Glomerular endothelial cell (primary cell): ENCODE results near the gene PLXNA4. TPM values are rescaled to one million over a fixed set of nuclear protein-coding genes. Genes with fewer than 3 reads are reported as not detected.

Experiments used
- DNase-seq: peaks from one replicate; pipeline ENCODE4 v3.0.0-alpha.2; 2011; ENCODE audit warnings: low read depth, low spot score; ENCODE audit errors: extremely low read depth
- total RNA-seq: library from RNA; depleted of rRNA; stranded (reverse); fragments of >200 nt; gene quantifications from 2 replicates; pipeline ENCODE4 v1.2.3, GENCODE V29; 2015

PLXNA4 gene
- total RNA-seq, 1 donor from 2014 or later: 1.2 TPM

- DNase-seq: no peak
Observed at GRCh38 chr7:132446666-132447278, 129.5 kb downstream of the PLXNA4 start.

DNA sequence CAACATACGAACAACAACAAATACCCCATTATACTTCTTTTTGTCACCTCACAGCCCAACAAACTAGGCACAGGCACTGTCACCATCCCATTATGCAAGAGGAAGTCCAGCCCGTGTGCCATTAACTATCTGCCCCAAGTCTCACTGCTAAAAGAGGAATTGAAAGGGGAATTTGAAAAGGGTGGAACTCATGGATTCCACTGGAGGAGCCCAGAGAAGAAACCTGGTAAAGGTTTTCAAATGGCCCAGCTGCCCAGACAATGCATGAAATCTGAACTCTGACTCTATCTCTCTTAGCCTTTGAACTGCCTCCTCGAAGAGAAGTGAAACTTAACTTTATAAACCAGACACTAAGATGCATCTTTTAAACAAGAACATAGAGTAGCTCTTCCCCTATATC lies 130.0 kb downstream of the PLXNA4 start:
- DNase-seq: no peak

GRCh38 chr7:132443761-132444520 lies 132.3 kb downstream of the PLXNA4 start:
- no peak for DNase-seq

DNA sequence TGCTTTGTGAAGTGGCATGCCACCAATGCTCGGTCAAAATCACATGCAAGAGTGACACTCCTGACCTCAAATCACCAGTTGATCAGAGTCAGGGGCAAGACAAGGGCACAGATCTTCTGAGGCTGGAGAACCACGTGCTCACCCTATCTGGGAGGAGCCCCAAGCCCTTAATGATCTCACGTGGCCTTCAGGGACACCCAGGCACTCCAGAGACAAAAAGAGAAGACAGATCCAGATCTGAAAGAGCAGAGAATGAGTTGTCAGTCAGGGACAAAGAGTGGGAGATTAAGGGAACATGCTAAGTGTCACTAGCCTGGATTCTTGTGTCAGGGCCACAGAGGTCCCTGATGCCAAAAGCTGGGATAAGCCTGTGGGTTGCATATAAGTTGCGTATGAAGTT lies 134.3 kb downstream of the PLXNA4 start:
- no peak for DNase-seq

GRCh38 chr7:132440151-132440550 lies 136.1 kb downstream of the PLXNA4 start:
- DNase-seq: no peak

GRCh38 chr7:132438926-132439325 lies 137.3 kb downstream of the PLXNA4 start:
- DNase-seq: no peak

DNA sequence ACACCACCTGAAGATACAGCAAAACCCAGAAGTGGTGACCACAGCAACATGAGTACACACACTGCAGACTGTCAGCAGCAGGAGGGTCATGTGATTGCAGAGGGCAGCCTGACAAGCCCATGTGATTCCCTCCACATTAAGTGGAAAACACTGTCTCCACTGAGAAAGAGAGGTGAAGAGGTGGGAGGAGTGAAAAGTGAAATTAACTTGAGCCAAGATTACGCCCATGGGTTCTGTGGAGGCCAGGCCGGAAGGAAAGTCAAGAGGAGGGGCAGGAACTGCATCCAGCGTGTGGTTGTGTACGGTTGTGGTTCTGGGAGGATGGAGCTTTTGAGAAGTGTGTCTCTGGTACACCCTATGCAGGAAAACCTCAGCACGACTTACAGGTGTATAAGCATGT lies 138.5 kb downstream of the PLXNA4 start:
- DNase-seq: no peak

DNA sequence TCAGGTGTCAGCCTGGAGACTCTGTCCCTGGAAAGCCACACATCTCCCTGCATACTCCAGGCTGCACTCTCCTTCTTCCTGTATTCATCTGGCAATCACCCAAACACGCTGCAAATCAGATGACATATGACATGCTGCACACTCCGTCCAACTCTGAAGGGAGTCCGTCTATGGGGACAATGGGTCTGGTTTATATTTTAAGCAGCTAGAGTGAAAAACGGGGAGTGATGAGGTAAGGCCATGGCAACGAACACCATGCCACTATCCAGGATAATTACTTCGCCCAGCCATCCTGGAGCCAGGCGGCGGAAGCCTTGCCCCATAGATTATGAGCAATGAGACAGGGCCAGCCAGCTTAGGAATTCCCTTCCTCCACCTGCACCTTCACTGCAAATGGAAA lies 140.1 kb downstream of the PLXNA4 start:
- no peak for DNase-seq

- DNase-seq: no peak
Observed at GRCh38 chr7:132435016-132435990, 141.0 kb downstream of the PLXNA4 start.

DNA sequence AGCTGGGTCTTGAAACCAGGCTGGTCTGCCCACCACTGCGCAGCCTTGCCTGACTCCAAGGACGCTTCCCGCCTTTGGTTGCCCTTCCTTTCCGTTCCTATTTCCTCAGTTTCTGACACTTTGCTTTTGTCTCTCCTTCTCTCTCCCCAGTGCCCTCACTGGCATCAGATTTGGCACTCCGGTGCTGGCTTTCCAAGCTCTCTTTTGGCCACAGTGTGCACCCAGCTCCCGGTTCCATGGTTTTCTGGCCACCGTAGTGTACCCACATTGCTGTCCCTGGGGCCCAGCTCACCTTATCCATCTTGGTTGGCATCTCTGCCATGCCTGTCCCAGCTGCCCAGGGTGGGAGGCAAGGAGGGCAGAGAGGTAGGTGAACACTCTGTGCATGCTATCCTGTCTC lies 142.2 kb downstream of the PLXNA4 start:
- no peak for DNase-seq

- DNase-seq: no peak
Observed at GRCh38 chr7:132433301-132433700, 143.0 kb downstream of the PLXNA4 start.

GRCh38 chr7:132430861-132431822 lies 145.1 kb downstream of the PLXNA4 start:
- DNase-seq: peak; percentile 69

DNA sequence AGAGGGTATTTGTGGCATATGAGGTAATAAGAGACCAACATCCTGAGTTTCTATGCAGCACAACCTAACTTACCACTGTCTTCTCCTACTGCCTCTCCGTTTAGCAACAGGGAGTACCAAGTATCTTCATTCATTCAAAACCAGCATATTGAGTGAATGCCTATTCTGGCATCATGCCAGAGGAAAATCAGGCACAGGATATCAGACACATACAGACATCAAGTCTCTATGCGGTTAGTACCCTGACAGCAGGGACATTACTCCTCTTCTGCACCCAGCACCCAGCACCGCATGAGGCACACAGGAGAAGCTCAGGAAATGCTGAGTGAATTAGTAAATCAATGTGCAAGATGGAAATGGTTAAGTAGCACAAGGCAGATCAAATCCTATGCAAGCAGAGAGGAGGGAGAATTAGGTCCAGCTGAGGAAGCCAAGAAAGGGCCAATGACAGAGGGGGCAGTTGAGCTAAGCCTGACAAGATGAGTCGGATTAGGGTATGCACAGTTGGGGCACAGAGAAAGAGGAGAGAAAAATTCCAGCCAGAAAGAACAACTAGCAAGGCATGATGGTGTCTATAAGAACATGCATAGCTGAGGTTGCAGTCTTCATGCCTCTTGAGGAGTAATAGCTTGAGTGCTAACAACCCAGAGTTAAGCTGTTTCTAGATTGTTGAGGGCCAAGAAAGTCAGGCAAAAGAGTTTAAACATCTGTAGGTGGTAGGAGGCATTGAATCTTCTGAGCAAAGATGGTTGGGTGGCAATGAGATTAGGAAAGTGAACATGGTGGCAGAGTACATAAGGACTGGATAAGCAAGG lies 146.0 kb downstream of the PLXNA4 start:
- no peak for DNase-seq

DNA sequence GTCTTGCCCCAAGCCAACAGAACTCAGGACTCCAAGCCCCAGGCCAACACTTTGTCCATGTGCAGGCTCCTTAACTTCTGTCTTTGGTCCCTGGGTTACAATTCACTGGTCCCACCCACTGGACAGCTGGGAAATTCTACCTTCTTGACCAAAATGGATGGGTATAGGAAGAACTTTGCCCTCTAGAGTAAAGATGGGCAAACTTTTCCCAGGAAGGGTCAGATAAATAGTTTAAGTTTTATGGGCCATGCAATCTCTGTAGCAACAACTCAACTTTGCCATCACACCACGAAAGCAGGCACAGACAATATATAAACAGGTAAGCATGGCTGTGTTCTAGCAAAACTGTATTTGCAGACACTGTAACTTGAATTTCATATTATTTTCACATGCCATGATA lies 147.1 kb downstream of the PLXNA4 start:
- DNase-seq: no peak

GRCh38 chr7:132428247-132428919 lies 147.9 kb downstream of the PLXNA4 start:
- no peak for DNase-seq

DNA sequence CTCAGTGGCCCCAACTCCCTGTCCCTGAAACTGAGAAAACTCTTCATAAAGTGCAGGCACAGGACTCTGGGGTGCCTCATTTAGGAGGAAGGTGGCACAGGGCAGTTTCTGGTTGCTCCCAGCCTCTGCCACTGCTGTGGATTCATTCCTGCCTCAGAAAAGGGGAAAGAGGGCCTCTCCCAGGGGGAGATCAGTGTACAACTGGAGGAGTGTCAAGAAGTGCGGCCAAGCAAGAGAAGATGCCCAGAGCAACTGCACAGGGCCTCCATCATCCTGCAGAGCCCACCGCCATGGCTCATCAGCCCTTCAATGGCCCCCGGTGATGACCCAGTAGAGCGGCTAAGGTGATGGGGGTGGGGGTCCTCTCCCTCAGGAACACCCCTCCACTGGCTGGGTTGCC lies 150.3 kb downstream of the PLXNA4 start:
- DNase-seq: no peak

- DNase-seq: no peak
Observed at GRCh38 chr7:132424821-132425724, 151.2 kb downstream of the PLXNA4 start.

- no peak for DNase-seq
Observed at GRCh38 chr7:132424277-132424676, 152.0 kb downstream of the PLXNA4 start.
